ENCODE results near the gene ABCC8.

DNA sequence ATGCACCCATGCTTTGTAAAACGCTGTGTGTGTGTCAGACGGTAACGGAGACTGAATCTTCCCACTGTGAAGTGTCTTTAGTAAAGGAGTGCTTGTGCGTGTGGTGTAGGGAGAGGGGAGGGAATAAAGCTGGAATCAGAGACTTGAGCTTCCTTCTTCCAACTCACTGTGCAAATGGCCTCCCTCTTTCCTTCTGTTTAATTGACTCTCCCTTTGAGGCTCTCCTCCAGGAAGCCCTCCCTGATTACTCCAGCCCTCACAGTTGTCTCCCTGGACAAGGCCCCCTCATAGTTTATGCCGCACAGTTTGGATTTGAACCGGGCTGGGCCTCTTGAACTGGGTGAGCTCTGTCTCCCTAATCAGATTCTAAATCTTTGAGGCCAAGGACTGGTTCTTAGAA is 65.2 kb downstream of the ABCC8 start:
- TF ChIP-seq, protein P1, sequence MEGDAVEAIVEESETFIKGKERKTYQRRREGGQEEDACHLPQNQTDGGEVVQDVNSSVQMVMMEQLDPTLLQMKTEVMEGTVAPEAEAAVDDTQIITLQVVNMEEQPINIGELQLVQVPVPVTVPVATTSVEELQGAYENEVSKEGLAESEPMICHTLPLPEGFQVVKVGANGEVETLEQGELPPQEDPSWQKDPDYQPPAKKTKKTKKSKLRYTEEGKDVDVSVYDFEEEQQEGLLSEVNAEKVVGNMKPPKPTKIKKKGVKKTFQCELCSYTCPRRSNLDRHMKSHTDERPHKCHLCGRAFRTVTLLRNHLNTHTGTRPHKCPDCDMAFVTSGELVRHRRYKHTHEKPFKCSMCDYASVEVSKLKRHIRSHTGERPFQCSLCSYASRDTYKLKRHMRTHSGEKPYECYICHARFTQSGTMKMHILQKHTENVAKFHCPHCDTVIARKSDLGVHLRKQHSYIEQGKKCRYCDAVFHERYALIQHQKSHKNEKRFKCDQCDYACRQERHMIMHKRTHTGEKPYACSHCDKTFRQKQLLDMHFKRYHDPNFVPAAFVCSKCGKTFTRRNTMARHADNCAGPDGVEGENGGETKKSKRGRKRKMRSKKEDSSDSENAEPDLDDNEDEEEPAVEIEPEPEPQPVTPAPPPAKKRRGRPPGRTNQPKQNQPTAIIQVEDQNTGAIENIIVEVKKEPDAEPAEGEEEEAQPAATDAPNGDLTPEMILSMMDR (IDR thresholded peaks at IDR 0.05): no peak
- TF ChIP-seq POLR2AphosphoS5 (IDR thresholded peaks at IDR 0.05): no peak
- no peak for TF ChIP-seq POLR2A (IDR thresholded peaks at IDR 0.05)

Measured in transverse colon (tissue), 4 donors.